ENCODE measurements around the gene MBP. TPM values are rescaled to one million over a fixed set of nuclear protein-coding genes. Genes with fewer than 3 reads are reported as not detected.
A peak's percentile ranks its signal among the peaks of the same experiment; 100 is the strongest.

The MBP gene
- total and polyA plus RNA-seq, 4 experiments from 2014 or later: 92.2 to 187 (median 149) TPM

DNA sequence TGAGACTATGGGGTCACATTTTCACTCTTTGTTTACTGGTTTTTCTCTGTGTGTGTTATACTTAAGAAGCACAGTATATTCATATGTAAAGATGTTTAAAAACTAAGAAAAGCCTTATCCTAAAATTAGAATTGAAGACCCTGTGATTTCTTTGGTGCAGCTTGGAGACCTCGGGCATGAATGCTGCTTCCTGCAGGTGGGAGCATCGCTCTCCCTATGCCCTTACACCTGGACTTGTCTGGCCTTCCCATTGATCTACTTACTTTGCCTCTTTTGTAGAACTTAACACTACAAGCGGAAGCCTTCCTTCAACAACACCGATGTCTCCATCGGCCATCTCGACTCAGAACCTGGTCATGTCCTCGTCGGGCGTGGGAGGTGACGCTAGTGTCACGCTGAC lies 195.7 kb downstream of the MBP start:
- Histone ChIP-seq H3K9me3 (ENCODE audit: control insufficient read depth in 1 of 2, low read length in 2 of 2) (no peaks in the 10 kb centered on the region), H3K36me3 (ENCODE audit: insufficient read depth, low read length) (peaks cover 28% of the 10 kb centered on the region), H3K27ac (ENCODE audit: low read depth, low read length) (no peak overlapping the region), H3K4me3 (ENCODE audit: low read length in 2 of 2) (no peak overlapping the region), H3K27me3 (ENCODE audit: insufficient read depth, low read length) (no peaks in the 10 kb centered on the region), H3K4me1 (ENCODE audit: insufficient read depth, low read length) (no peaks in the 10 kb centered on the region)
- H3K4me1 Mint-ChIP-seq: no peaks in the 10 kb centered on the region
- no peak overlapping the region for H3K27ac Mint-ChIP-seq
- ChIA-PET POLR2A (ENCODE audit: partially characterized antibody) (no interaction called here), CTCF (ENCODE audit: partially characterized antibody) (no interaction called here)
- H3K9me3 Mint-ChIP-seq: peaks cover 0 to 2% (median 0%) of the 10 kb centered on the region in 8 donors
- H3K36me3 Mint-ChIP-seq: peaks cover 56 to 68% of the 10 kb centered on the region in 2 donors
- intact Hi-C loops (cut with micrococcal nuclease): no loop called here
- no peak overlapping the region for H3K4me3 Mint-ChIP-seq
- no peak for DNase-seq
- no peaks in the 10 kb centered on the region for H3K27me3 Mint-ChIP-seq

DNA sequence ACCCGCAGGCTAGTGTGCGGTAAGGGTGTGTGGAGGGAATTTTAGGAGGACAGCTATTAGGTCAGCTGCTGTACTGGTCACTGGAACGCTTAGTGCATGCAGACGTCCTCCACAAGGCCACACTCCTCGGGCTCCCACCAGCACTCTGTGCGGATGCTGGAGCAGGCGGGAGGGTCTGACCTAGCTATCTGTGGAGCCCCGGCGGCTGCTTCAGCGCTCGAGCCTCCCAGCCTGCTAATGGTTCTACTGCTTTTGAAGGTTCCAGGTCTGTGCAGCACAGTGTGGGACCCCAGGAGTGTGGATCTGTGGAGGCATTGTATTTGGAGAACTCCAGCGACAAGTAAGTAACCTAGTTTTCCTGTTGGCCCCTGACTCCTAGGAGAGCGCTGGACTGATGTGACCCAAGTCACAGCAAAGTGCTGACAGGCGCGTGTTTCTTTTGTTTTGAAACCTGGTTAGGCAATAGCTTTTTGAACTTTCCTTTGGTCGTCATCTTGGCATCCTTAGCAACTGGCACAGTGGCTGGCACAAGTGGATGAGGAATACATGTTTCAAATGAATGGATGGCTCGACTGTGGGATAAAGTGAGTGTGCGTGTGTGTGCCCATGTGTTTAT lies 196.8 kb downstream of the MBP start:
- H3K4me1 Mint-ChIP-seq: no peaks in the 10 kb centered on the region
- DNase-seq: no peak
- CTCF ChIA-PET (ENCODE audit: partially characterized antibody): interaction anchor here (1.0 kb wide), 1 partner anchor 47 kb away, joined by 4 read pairs; no protein-coding TSS in a partner anchor
- no peaks in the 10 kb centered on the region for H3K27me3 Mint-ChIP-seq
- no peaks in the 10 kb centered on the region for H3K9me3 ChIP-seq (ENCODE audit: control insufficient read depth in 1 of 2, low read length in 2 of 2)
- intact Hi-C loops (cut with micrococcal nuclease): no loop called here
- peaks cover 0 to 2% (median 0%) of the 10 kb centered on the region in 8 donors for H3K9me3 Mint-ChIP-seq
- no peaks in the 10 kb centered on the region for H3K27me3 ChIP-seq (ENCODE audit: insufficient read depth, low read length)
- POLR2A ChIA-PET (ENCODE audit: partially characterized antibody): no interaction called here
- H3K4me3 Mint-ChIP-seq: no peak overlapping the region
- H3K4me1 ChIP-seq (ENCODE audit: insufficient read depth, low read length): no peaks in the 10 kb centered on the region
- no peak overlapping the region for H3K27ac ChIP-seq (ENCODE audit: low read depth, low read length)
- peaks cover 28% of the 10 kb centered on the region for H3K36me3 ChIP-seq (ENCODE audit: insufficient read depth, low read length)
- H3K4me3 ChIP-seq (ENCODE audit: low read length in 2 of 2): no peak overlapping the region
- H3K27ac Mint-ChIP-seq: no peak overlapping the region
- peaks cover 61 to 74% of the 10 kb centered on the region in 2 donors for H3K36me3 Mint-ChIP-seq

DNA sequence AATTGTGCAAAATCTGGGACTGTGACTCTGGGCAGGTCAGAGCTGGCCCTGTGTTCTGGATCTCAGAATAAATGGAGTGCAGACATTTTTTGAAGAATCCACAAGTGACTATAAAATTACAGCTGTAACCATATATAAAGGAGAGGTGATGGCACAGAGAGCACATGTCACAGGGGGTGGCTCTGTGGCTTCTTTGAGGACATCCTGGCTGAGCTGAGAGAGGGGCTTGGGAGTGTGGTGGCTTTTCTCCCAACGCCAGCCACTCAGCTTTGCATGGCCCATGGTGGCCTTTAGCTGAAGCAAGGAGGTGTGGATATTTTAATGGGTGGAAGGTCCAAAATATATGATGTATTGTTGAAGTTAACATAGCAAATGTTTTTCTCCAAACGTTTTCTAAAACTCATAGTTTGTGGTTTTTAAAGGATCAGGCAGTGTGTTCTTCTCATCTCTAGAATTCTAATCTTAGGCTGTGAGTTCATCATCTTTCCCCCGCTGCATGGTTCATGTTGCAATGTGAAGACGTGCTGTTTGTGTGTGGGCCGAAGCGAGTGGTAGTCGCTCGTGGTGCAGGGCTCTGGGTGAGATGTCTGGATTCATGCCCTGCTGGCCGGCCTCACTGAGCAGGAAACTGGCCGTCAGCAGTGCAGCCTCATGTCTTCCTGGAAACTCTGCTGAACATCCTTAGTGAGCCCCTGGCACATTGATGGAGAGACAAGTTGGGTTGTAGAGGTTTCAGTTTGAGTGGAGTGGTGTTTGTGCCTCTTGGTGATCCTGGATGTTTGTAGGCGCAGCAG lies 200.4 kb downstream of the MBP start:
- H3K27ac Mint-ChIP-seq: peak overlapping the region in 4 of 7 donors; percentile 17 to 73 (median 26)
- H3K4me1 Mint-ChIP-seq: no peaks in the 10 kb centered on the region
- H3K36me3 ChIP-seq (ENCODE audit: insufficient read depth, low read length): peaks cover 11% of the 10 kb centered on the region
- DNase-seq: no peak
- ChIA-PET POLR2A (ENCODE audit: partially characterized antibody) (no interaction called here), CTCF (ENCODE audit: partially characterized antibody) (interaction anchor here (0.9 to 1.0 kb wide), 2 partner anchors 10 to 129 kb away, joined by 4 to 6 read pairs; no protein-coding TSS in a partner anchor)
- H3K4me3 Mint-ChIP-seq: no peak overlapping the region
- H3K4me3 ChIP-seq (ENCODE audit: low read length in 2 of 2): no peak overlapping the region
- no peaks in the 10 kb centered on the region for H3K9me3 ChIP-seq (ENCODE audit: control insufficient read depth in 1 of 2, low read length in 2 of 2)
- H3K4me1 ChIP-seq (ENCODE audit: insufficient read depth, low read length): no peaks in the 10 kb centered on the region
- H3K27ac ChIP-seq (ENCODE audit: low read depth, low read length): no peak overlapping the region
- intact Hi-C loops (cut with micrococcal nuclease): no loop called here
- H3K27me3 ChIP-seq (ENCODE audit: insufficient read depth, low read length): no peaks in the 10 kb centered on the region
- H3K36me3 Mint-ChIP-seq: peaks cover 69 to 77% of the 10 kb centered on the region in 2 donors
- no peaks in the 10 kb centered on the region for H3K27me3 Mint-ChIP-seq
- peaks cover 0 to 2% (median 0%) of the 10 kb centered on the region in 8 donors for H3K9me3 Mint-ChIP-seq

GRCh38 chr18:76931171-76931570 lies 201.4 kb downstream of the MBP start:
- Histone ChIP-seq H3K4me3 (ENCODE audit: low read length in 2 of 2) (no peak overlapping the region), H3K27ac (ENCODE audit: low read depth, low read length) (no peak overlapping the region), H3K27me3 (ENCODE audit: insufficient read depth, low read length) (no peaks in the 10 kb centered on the region), H3K36me3 (ENCODE audit: insufficient read depth, low read length) (peaks cover 6% of the 10 kb centered on the region), H3K4me1 (ENCODE audit: insufficient read depth, low read length) (no peaks in the 10 kb centered on the region), H3K9me3 (ENCODE audit: control insufficient read depth in 1 of 2, low read length in 2 of 2) (no peaks in the 10 kb centered on the region)
- H3K36me3 Mint-ChIP-seq: peaks cover 68 to 75% of the 10 kb centered on the region in 2 donors
- peak overlapping the region in 1 of 7 donors; percentile 47 for H3K27ac Mint-ChIP-seq
- peaks cover 0 to 3% (median 0%) of the 10 kb centered on the region in 4 donors for H3K4me1 Mint-ChIP-seq
- no peak overlapping the region for H3K4me3 Mint-ChIP-seq
- no peak for DNase-seq
- H3K27me3 Mint-ChIP-seq: no peaks in the 10 kb centered on the region
- ChIA-PET CTCF (ENCODE audit: partially characterized antibody) (interaction anchor here (0.7 to 1.0 kb wide), 3 partner anchors 9 to 280 kb away, joined by 3 to 6 read pairs (median 4); no protein-coding TSS in a partner anchor), POLR2A (ENCODE audit: partially characterized antibody) (no interaction called here)
- peaks cover 0 to 4% (median 0%) of the 10 kb centered on the region in 8 donors for H3K9me3 Mint-ChIP-seq
- intact Hi-C loops (cut with micrococcal nuclease): no loop called here

Other genes starting within 250 kb of the MBP start
- gene GALR1, start 117.1 kb upstream of the MBP start, total RNA-seq: not detected
- gene GALR1, start 117.1 kb upstream of the MBP start, polyA plus RNA-seq: not detected